ENCODE data around the gene MRPL17. TPM values are rescaled to one million over a fixed set of nuclear protein-coding genes. Genes with fewer than 3 reads are reported as not detected.

Gene MRPL17
- total and polyA plus RNA-seq, 9 of the 15 experiments (the other 6 are each of a cell fraction or from before 2014, with no cell fraction given), result 33.9 to 81.6 (median 43.9) TPM

DNA sequence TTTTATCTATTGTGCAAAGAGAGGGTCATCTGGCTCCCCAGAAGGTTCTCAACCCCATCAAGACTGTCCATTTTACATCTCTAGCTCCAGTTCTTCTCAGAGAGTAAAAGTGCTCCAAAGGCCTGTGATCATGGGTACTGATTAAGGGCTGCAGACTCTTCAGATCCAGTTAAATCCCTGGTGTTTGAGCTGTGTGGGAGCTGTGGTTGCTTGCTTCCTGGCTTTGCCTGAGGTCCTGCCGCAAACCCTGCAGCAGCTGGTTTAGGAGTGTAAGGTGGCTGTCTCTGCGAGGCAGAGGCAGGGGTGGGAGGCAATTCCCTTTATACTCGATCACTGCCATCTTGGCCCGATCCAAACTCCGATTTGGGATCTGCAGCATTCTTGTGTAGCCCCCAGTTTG, 1.2 kb downstream of the MRPL17 start:
- H3K9me3 ChIP-seq (replicated peaks; ENCODE audit: control insufficient read depth, insufficient read depth, low read depth, low read length), result no peaks in the 10 kb centered on the region
- TF ChIP-seq SLC30A9 (CRISPR knock-in tag; IDR thresholded peaks at IDR 0.05), result no peak
- TF ChIP-seq HNRNPL (IDR thresholded peaks at IDR 0.05; ENCODE audit: low read depth, low read length), result no peak
- no peak for TF ChIP-seq CCAR2 (IDR thresholded peaks at IDR 0.05; ENCODE audit: low read depth, low read length)
- TF ChIP-seq KDM5B (IDR thresholded peaks at IDR 0.05; ENCODE audit: insufficient replicate concordance, low read depth, low read length), result no peak
- TF ChIP-seq SAFB2 (IDR thresholded peaks at IDR 0.05; ENCODE audit: borderline replicate concordance, low read depth, low read length, severe bottlenecking), result no peak
- TF ChIP-seq ZNF239 (CRISPR knock-in tag; IDR thresholded peaks at IDR 0.05), result peak; percentile 86
- intact Hi-C loops (cut with micrococcal nuclease) (loop anchor here (2.0 kb wide), 1 partner anchor 69 kb away; the partner anchor contains the start of gene TAF10), in situ Hi-C loops (cut with MboI) (loop anchor here (5.0 kb wide), 1 partner anchor 60 kb away; no protein-coding TSS in a partner anchor)
- WGBS (ENCODE audit: insufficient coverage, low coverage, missing lambda C conversion rate), result 3% methylated on average over 5 of the region's 5 CpGs
- H3K27me3 ChIP-seq (ENCODE audit: control insufficient read depth in 2 of 2, insufficient read depth in 2 of 2, low read length in 2 of 2), result no peaks in the 10 kb centered on the region
- ATAC-seq, result peak; percentile 5; the same call in 2 of the 3 replicates
- H2AFZ ChIP-seq (ENCODE audit: low read depth, low read length), result no peak overlapping the region
- peak overlapping the region; percentile 68 for H3K4me3 ChIP-seq
- H3K27ac ChIP-seq (ENCODE audit: extremely low read depth, low read depth, low read length), result peak overlapping the region; percentile 80
- FAIRE-seq, result peak; percentile 23
- H3K9ac ChIP-seq (ENCODE audit: insufficient read depth in 1 of 2, low read depth in 2 of 2, low read length in 2 of 2), result peak overlapping the region; percentile 91 to 98
- POLR2A ChIA-PET, result interaction anchor here (0.8 to 1.9 kb wide), 6 partner anchors 8 to 181 kb away, joined by 3 to 5 read pairs (median 4); partner anchors contain the start of genes ILK and RRP8
- BruUV-seq (replicated peaks), result no TSS peak
- peaks cover 25% of the 10 kb centered on the region for H3K36me3 ChIP-seq (ENCODE audit: control insufficient read depth, insufficient read depth, low read length)
- peak; percentile 23 to 49 (median 24) for DNase-seq (ENCODE audit: extremely low read depth in 1 of 4, low spot score in 3 of 4)
- peak overlapping the region; percentile 94 for H3K4me2 ChIP-seq (ENCODE audit: insufficient read depth, low read length)
- no peaks in the 10 kb centered on the region for H4K20me1 ChIP-seq (replicated peaks; ENCODE audit: control insufficient read depth, insufficient read depth, low read length)
- peaks cover 31% of the 10 kb centered on the region for H3K79me2 ChIP-seq (ENCODE audit: control insufficient read depth, insufficient read depth, low read length)
- peaks cover 3% of the 10 kb centered on the region for H3K9me1 ChIP-seq (ENCODE audit: control insufficient read depth, insufficient read depth, low read length)
- CTCF ChIA-PET (ENCODE audit: low intra/inter-chr PET ratio), result interaction anchor here (1.5 kb wide), 1 partner anchor 243 kb away, joined by 3 read pairs; no protein-coding TSS in a partner anchor
- peaks cover 10 to 14% of the 10 kb centered on the region in 2 experiments; a peak in 4 of 5 replicates for H3K4me1 ChIP-seq (replicated peaks in 1 of 2; ENCODE audit: control insufficient read depth in 2 of 2, insufficient read depth in 2 of 2, low read length in 2 of 2)

Measured in K562 (cell line).